ENCODE measurements around the gene DARS1.

- TF ChIP-seq CTCF (IDR thresholded peaks at IDR 0.05) (no peak), POLR2AphosphoS5 (IDR thresholded peaks at IDR 0.05; ENCODE audit: low read depth, low read length) (no peak), REST (IDR thresholded peaks at IDR 0.05; ENCODE audit: insufficient read depth in 1 of 2, low read depth in 2 of 2, low read length in 1 of 2) (no peak), SIN3A (IDR thresholded peaks at IDR 0.05; ENCODE audit: borderline replicate concordance, insufficient read depth, low read depth, low read length) (no peak), TCF7L2 (IDR thresholded peaks at IDR 0.05; ENCODE audit: low read depth, low read length) (no peak)
These were observed 32.4 kb upstream of the DARS1 start for GRCh38 chr2:136017786-136018185.
